Ammon's horn (tissue), 1 donor: Measurements from ENCODE around the gene ERMAP.
A peak's percentile ranks its signal among the peaks of the same experiment; 100 is the strongest.
"Not testable (repeated sequence)": the region's sequence is repeated elsewhere in the genome, so short reads cannot be mapped to it uniquely, and the experiment has no call there.

Experiments
- DNase-seq: peaks from one replicate; pipeline ENCODE4 v3.0.0-alpha.2; 2016; ENCODE audit warnings: low spot score

The ERMAP gene

GRCh38 chr1:42844592-42845140, 27.7 kb downstream of the ERMAP start:
- DNase-seq: no peak

- no peak for DNase-seq
Measured at GRCh38 chr1:42845193-42845592, 28.3 kb downstream of the ERMAP start.

GRCh38 chr1:42845866-42846256, 28.9 kb downstream of the ERMAP start:
- DNase-seq: peak; percentile 3

DNA sequence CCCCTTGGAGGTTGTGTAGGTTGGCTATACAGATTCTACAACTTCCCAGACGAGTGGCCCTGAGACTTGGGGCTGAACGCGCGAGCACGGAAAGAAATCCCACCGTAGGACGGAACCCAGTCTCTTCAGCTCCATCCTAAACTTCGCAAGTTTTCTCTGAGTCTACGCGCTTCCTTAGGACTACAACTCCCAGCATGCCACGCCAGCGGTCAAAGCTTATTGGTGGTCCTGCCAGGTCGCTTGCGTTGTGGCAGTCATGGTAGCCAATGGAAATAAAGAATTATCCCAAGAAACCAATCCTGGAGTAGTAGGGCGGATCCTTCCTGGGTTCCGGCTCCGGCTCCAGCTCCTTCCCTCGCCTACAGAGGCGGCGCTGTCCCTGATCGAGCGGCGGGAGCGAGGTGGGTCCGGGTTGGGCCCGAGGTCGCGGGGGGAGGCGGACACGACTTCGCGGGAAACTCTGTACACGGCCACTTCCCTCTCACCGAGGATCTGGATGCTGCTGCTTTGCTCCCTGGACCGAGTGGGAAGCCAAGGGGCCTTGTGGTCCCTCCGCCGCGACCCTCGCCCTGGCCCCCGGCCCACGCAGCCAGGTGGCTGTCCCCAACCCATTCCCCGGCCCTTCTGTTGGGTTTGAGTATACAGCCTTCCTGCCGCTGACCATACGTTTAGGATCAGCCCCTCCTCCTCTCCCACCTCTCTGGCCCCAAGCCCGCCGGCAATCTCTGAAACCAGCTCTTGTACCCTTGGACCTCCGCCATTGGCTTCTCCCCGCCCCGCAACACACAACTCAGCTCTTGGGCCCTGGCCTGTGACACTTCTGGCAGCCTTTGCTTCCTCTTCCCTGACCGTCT, 29.6 kb downstream of the ERMAP start, which contains the start of gene ZNF691:
TSS of gene ZNF691 (plus strand) at position 357 of the 854 bp plus-strand sequence. CDS start 3,046 bp downstream, outside the sequence.
- peak; percentile 99 for DNase-seq

- DNase-seq: no peak
Measured at GRCh38 chr1:42847111-42847595, 30.2 kb downstream of the ERMAP start.

- no peak for DNase-seq
Measured at GRCh38 chr1:42847721-42848460, 31.0 kb downstream of the ERMAP start.

DNA sequence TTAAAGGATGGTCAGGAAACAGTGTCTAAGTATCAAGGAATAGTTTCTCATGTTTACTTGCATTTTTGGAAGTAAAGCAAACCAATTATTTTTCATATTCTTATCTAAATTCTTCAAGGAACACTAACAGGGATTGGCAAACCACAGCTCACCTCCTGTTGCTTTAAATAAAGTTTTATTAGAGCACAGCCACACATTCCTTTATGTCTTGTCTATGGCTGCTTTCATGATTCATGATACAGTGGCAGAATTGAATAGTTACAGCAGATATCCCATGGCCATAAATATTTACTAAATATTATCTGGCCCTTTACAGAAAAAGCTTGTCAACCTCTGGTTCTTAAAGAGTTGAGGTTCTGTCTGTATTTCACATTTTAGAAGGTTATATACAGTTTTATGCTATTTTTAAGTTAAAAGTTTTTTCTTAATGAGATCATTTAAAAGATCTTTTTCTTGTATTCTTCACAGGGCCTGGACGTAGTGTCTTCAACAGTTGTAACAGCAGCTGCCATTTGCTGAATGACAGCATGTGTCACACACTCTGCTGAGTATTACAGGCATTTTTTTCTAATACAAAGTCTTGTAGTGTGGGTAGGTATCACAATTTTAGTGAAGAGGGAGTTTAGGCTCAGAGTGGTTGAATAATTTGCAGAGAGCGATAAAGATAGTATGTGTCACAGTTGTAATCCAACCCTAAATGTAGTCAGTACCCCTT, 32.1 kb downstream of the ERMAP start:
- no peak for DNase-seq

DNA sequence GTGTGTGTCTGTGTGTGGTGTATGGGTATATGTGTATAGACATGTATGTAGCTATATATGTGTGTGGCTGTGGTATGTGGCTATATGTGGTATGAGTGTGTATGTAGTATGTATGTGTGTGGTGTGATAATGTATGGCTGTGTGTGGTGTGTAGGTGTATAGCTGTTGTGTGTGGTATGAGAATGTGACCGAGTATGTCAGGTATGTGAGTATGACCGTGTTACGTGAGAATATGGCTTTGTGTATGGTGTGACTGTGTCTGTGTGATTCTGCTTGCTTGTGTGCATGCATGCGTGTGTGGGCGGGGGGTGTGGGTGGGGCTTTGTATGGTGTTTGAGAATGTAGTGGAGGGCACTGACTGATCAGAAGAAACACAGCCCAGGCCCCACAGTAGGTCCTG, 33.0 kb downstream of the ERMAP start:
- DNase-seq: no peak

- no peak for DNase-seq
Measured at GRCh38 chr1:42851420-42851819, 34.5 kb downstream of the ERMAP start.

GRCh38 chr1:42851960-42852607, 35.2 kb downstream of the ERMAP start:
- no peak for DNase-seq

DNA sequence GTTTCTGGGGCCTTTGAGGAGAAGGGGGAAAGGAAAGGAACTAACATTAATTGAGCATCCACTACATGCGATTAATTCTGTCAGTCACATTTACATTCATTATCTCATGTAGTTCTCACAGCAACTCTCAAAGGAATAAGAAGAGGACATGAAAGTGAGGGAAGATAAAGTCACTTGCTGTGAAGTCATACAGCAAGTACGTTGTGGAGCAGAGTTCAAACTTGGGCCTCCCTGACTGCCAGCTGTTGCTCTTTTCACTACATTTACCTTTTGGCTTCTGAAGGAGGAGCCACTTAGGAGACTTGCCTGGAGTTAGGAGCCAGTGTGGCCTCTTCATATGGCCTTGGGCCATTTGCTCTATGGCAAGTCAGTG, 35.7 kb downstream of the ERMAP start:
- no peak for DNase-seq

DNA sequence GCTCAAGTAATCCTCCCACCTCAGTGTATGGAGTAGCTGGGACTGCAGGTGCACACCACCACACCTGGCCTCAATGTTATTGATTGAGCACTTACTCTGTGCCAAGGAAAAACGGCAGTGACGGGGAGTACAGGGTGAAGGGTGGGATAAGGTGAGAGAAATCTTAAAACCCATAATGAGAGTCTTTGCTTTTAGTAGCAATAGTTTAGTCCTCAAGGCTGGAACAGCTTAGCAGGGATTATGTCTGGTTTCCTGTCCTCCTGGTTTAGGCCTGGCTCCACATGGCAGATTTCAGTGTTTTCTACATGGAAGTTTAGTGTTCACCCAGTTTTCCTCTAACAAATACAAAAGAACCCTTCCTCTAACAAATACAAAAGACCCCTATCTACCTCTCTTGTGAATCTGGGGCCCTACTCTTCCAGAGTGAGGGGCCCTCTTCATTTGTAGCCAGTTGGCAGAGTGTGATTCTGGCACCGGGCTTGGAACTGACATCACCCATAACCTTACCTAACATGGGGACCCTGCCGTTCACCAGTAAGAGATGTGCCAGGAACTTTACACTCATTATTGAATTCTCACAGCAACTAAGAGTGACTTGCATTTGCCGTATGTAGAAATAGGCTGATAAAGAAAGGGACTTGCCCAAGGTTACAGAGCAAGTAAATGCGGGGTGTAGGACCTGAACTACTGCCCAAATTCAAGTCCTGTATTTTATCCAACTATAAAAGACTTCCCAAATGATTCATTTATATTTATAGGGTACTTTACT, 36.4 kb downstream of the ERMAP start:
- DNase-seq: no peak

GRCh38 chr1:42856554-42856953, 39.6 kb downstream of the ERMAP start:
- not testable (repeated sequence) for DNase-seq

DNA sequence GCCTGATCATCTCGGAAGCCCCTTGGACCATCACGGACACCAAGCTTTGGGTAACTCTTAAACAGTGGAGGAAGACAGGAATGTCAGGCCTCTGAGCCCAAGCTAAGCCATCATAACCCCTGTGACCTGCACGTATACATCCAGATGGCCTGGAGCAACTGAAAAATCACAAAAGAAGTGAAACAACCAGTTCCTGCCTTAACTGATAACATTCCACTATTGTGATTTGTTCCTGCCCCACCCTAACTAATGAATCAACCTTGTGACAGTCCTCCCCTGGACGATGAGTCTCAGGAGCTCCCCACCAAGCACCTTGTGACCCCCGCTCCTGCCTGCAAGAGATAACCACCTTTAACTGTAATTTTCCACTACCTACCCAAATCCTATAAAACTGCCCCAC, 42.4 kb downstream of the ERMAP start:
- DNase-seq: not testable (repeated sequence)

- no peak for DNase-seq
Measured at GRCh38 chr1:42860339-42861013, 43.6 kb downstream of the ERMAP start.

DNA sequence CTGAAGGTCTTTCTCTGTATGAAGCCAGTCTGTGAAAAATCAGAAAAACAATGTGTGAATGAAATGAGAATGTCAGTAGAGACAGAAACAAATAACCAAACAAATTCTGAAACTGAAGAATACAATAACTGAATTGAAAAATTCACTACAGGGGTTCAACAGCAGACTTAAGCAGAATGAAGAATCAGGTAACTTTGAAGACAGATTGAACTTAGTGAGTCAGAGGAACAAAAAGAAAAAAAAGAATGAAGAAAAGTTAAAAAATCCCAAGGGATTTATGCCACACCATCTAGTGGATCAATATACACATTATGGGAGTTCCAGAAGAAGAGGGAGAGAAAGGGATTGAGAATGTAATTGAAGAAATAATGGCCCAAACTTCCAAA, 44.1 kb downstream of the ERMAP start:
- DNase-seq: no peak

- no peak for DNase-seq
Measured at GRCh38 chr1:42866549-42866948, 49.6 kb downstream of the ERMAP start.

GRCh38 chr1:42868466-42868865, 51.5 kb downstream of the ERMAP start:
- DNase-seq: not testable (repeated sequence)

GRCh38 chr1:42869254-42869653, 52.3 kb downstream of the ERMAP start:
- not testable (repeated sequence) for DNase-seq

DNA sequence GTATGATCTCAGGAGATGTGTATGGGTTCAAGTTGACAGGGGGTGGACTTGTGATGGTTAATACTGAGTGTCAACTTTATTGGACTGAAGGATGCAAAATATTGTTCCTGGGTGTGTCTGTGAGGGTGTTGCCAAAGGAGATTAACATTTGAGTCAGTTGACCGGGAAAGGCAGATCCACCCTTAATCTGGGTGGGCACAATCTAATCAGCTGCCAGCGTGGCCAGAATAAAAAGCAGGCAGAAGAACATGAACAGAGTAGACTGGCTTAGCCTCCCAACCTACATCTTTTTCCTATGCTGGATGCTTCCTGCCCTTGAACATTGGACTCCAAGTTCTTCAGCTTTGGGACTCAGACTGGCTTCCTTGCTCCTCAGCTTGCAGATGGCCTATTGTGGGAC, 52.8 kb downstream of the ERMAP start:
- DNase-seq: not testable (repeated sequence)
